SK-N-SH (cell line): Measurements from ENCODE around the gene EZH1. TPM values are rescaled to one million over a fixed set of nuclear protein-coding genes. Genes with fewer than 3 reads are reported as not detected.

ENCODE experiments used
- CTCF ChIA-PET: fragments of 300-600, 350-600 bp; formaldehyde crosslinking; extraction: SDS; loops from one replicate; lab custom pipeline; 2021; lab: Yijun Ruan, JAX
- POLR2A ChIA-PET: fragments of 350-600 bp; sonication (Branson Sonifier 250); formaldehyde crosslinking; extraction: SDS; loops from one replicate; lab custom pipeline; 2020; ENCODE audit warnings: antibody characterized with exemption, inconsistent platforms; lab: Yijun Ruan, JAX
- DNase-seq: peaks from one replicate; pipeline ENCODE4 v3.0.0; 2012
- H2AFZ ChIP-seq: fragments of 200-600 bp; sonication (generic); 2 replicates; pipeline ENCODE4 v1.8.1; 2016; ENCODE audit warnings: antibody characterized with exemption, mild to moderate bottlenecking, low read depth
- H3F3A ChIP-seq: fragments of 200-600 bp; sonication (generic); replicated peaks from 2 replicates; pipeline ENCODE3; 2016; ENCODE audit warnings: antibody characterized with exemption, mild to moderate bottlenecking; ENCODE audit not compliant: insufficient read depth
- H3K27ac ChIP-seq, 2 experiments: fragments of 200-500 bp in 1 of 2; fragments of 200-600 bp in 1 of 2; sonication (Bioruptor generic) in 1 of 2; sonication (generic), shearing (Covaris generic) in 1 of 2; 2 replicates each; pipeline versions ENCODE4 v1.5.1 to v1.6.1; 2014 to 2016; ENCODE audit warnings: low read depth in 2 of 2, inconsistent platforms in 1 of 2, low read length in 1 of 2, mild to moderate bottlenecking in 1 of 2, mixed read lengths in 1 of 2
- H3K27me3 ChIP-seq: fragments of 200-600 bp; sonication (generic), shearing (Covaris generic); 2 replicates; pipeline ENCODE4 v1.6.1; 2016; ENCODE audit warnings: mixed run types; ENCODE audit not compliant: insufficient read depth
- H3K36me3 ChIP-seq, 2 experiments: fragments of 200-500 bp in 1 of 2; fragments of 200-600 bp in 1 of 2; sonication (Bioruptor generic) in 1 of 2; sonication (generic) in 1 of 2; replicated peaks in 1 of 2; 2 replicates each; pipeline versions ENCODE3 to v1.5.1; 2014 to 2016; ENCODE audit warnings: low read length in 1 of 2, mild to moderate bottlenecking in 1 of 2; ENCODE audit not compliant: insufficient read depth in 2 of 2, control insufficient read depth in 1 of 2
- H3K4me1 ChIP-seq, 2 experiments: fragments of 200-500 bp in 1 of 2; fragments of 200-600 bp in 1 of 2; sonication (Bioruptor generic) in 1 of 2; sonication (generic), shearing (Covaris generic) in 1 of 2; 2 replicates each; pipeline versions ENCODE4 v1.5.1 to v1.6.1; 2014 to 2016; ENCODE audit warnings: low read depth in 1 of 2, low read length in 1 of 2, mixed run types in 1 of 2; ENCODE audit not compliant: insufficient read depth in 2 of 2, control insufficient read depth in 1 of 2
- H3K4me2 ChIP-seq: fragments of 200-600 bp; sonication (generic), shearing (Covaris generic); 2 replicates; pipeline ENCODE4 v1.6.1; 2017; ENCODE audit warnings: mixed run types
- H3K4me3 ChIP-seq, 2 experiments: fragments of 200-500 bp in 1 of 2; fragments of 200-600 bp in 1 of 2; sonication (Bioruptor generic) in 1 of 2; sonication (generic), shearing (Covaris generic) in 1 of 2; 2 replicates each; pipeline versions ENCODE4 v1.5.1 to v1.8.1; 2014 to 2016; ENCODE audit warnings: low read depth in 2 of 2, inconsistent platforms in 1 of 2, low read length in 1 of 2, mild to moderate bottlenecking in 1 of 2, mixed read lengths in 1 of 2, moderate library complexity in 1 of 2
- H3K79me2 ChIP-seq: fragments of 200-600 bp; sonication (generic); 2 replicates; pipeline ENCODE4 v1.8.1; 2017; ENCODE audit warnings: mild to moderate bottlenecking; ENCODE audit not compliant: insufficient read depth
- H3K9ac ChIP-seq: fragments of 200-600 bp; sonication (generic); 2 replicates; pipeline ENCODE4 v1.6.1; 2017; ENCODE audit warnings: mixed run types
- H3K9me2 ChIP-seq: fragments of 200-600 bp; sonication (generic); 2 replicates; pipeline ENCODE4 v1.6.1; 2017; ENCODE audit warnings: mixed run types
- H3K9me3 ChIP-seq: fragments of 200-600 bp; sonication (generic); 2 replicates; pipeline ENCODE4 v1.6.1; 2017; ENCODE audit warnings: mixed run types, mild to moderate bottlenecking, moderate library complexity
- H4K20me1 ChIP-seq: fragments of 200-600 bp; sonication (generic); 2 replicates; pipeline ENCODE4 v1.6.1; 2017; ENCODE audit warnings: mild to moderate bottlenecking, mixed run types; ENCODE audit not compliant: insufficient read depth
- CHD2 ChIP-seq: fragments of 150-350 bp; IDR thresholded peaks from 2 replicates; pipeline ENCODE4 v1.6.1; 2018; ENCODE audit warnings: low read length; ENCODE audit not compliant: partially characterized antibody
- ELF1 ChIP-seq: IDR thresholded peaks from 2 replicates; pipeline ENCODE4 v1.4.0; 2012
- FOSL2 ChIP-seq: IDR thresholded peaks from 2 replicates; pipeline ENCODE4 v1.4.0; 2012; ENCODE audit warnings: low read depth, mild to moderate bottlenecking, moderate library complexity, borderline replicate concordance
- FOXJ3 ChIP-seq: sonication (generic); formaldehyde crosslinking; IDR thresholded peaks from 2 replicates; pipeline ENCODE4 v1.5.1; 2020; ENCODE audit warnings: mild to moderate bottlenecking, missing genetic modification reagents
- FOXM1 ChIP-seq: IDR thresholded peaks from 2 replicates; pipeline ENCODE4 v1.4.0; 2012; ENCODE audit warnings: low read depth, mild to moderate bottlenecking
- MXI1 ChIP-seq: IDR thresholded peaks from 2 replicates; pipeline ENCODE4 v1.6.1; 2012; ENCODE audit warnings: mild to moderate bottlenecking, low read depth, low read length, improper control_type of control experiment
- NFIC ChIP-seq: IDR thresholded peaks from 2 replicates; pipeline ENCODE4 v1.4.0; 2012; ENCODE audit warnings: borderline replicate concordance
- RAD21 ChIP-seq: IDR thresholded peaks from 2 replicates; pipeline ENCODE4 v1.6.1; 2012; ENCODE audit warnings: mild to moderate bottlenecking, low read length
- RFX5 ChIP-seq: IDR thresholded peaks from 2 replicates; pipeline ENCODE4 v1.6.1; 2012; ENCODE audit warnings: mild to moderate bottlenecking, improper control_type of control experiment, low read length
- RXRA ChIP-seq: IDR thresholded peaks from 2 replicates; pipeline ENCODE4 v1.4.0; 2012; ENCODE audit warnings: low read depth, mild to moderate bottlenecking, borderline replicate concordance
- TCF12 ChIP-seq: IDR thresholded peaks from 2 replicates; pipeline ENCODE4 v1.4.0; 2012
- TEAD4 ChIP-seq: IDR thresholded peaks from 2 replicates; pipeline ENCODE4 v1.4.0; 2012; ENCODE audit warnings: mild to moderate bottlenecking, borderline replicate concordance; ENCODE audit not compliant: insufficient read depth
- WGBS: methylation state at CpG from one replicate; pipeline ENCODE4 v1.1.6; 2017; ENCODE audit warnings: low lambda C conversion rate; 5-methylcytosine and 5-hydroxymethylcytosine counted together
- polyA plus RNA-seq, 3 experiments: library from polyadenylated mRNA; depleted of rRNA; stranded (reverse); fragments of >200 nt; gene quantifications; 2 replicates each; pipeline ENCODE4 v1.2.3, GENCODE V29; 2012
- TF ChIP-seq, protein P1 (sequence below): fragments of 150-350 bp; IDR thresholded peaks from 2 replicates; pipeline ENCODE4 v1.6.1; 2017; ENCODE audit warnings: antibody characterized with exemption, low read length, low read depth, borderline replicate concordance
- TF ChIP-seq, protein P2 (sequence below): IDR thresholded peaks from 2 replicates; pipeline ENCODE4 v1.4.0; 2012; ENCODE audit warnings: low read depth
- TF ChIP-seq, protein P3 (sequence below): IDR thresholded peaks from 2 replicates; pipeline ENCODE4 v1.4.0; 2012; ENCODE audit warnings: low read depth, borderline replicate concordance
- TF ChIP-seq, protein P4 (sequence below): IDR thresholded peaks from 2 replicates; pipeline ENCODE4 v1.6.1; 2012; ENCODE audit warnings: mild to moderate bottlenecking, low read depth, low read length, moderate library complexity

The EZH1 gene
- polyA plus RNA-seq, 1 of the 3 experiments (the other 2 are of a cell fraction): 28.6 TPM

DNA sequence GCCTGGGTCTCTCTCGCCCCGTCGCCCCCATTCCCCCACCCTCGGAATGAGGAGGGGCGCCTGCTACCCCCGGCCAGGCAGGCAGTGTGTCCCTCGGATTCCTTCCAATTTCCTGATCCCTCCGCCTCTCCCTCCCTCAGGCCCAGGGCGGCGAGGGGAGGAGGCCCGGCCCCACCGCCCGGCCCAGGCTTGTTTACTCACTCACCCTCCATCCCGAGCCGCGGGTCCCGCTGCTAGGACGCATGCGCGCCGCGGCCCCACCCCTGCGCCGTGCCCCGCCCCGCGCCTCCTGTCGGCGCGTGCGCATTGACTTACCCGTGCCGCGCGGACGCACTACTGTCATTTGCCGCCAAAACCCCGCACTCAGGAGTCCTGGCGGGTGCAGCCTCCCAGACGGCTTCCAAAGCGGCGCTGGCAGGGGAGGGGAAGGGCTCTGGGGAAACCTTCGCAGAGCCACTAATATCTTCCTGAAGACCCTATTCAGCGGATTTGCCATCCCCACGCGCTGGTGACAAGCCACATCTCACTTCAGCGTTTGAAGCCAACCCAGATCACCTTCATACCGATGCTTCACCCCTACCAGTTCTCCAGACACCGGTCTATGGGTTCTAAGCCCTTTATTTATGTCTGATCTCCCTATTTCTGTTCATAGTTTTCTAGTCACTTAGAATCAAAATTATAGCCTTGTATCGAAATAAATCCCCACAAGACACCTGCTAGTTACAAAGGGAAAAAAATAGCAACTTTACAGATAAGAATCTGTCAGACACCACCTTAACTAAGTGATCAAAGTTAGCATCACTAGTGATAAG is at the start of gene EZH1 (continued):
- peak; percentile 54; the same call in 1 of the 2 replicates for TF ChIP-seq MXI1
- no peak for TF ChIP-seq RXRA
- no peak for TF ChIP-seq TCF12
- TF ChIP-seq FOXJ3 (CRISPR knock-in tag): no peak
- TF ChIP-seq, all 33 proteins: peak for 5

DNA sequence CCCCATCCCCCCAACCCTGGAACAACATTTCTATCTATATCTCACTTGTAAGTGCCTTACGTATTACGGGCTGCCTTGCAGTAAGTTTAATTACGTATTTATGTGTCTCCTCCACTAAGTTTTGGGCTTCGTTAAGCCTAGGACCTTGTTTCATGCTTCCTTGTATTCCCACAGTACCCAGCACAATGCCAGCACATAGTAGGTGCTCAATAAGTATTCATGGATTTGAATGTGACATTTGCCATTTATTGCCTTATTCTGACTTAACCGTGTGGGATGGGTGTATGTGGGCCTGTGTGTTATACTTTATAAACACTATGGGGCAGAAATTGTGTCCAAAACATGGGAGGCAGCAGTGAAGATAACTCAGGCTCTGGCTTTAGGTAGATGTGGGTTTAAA is 47.7 kb upstream of the EZH1 start:
- ChIA-PET POLR2A (no interaction called here), CTCF (interaction anchor here (3.0 kb wide), 1 partner anchor 29 kb away, joined by 7 read pairs; no protein-coding TSS in a partner anchor)
- Histone ChIP-seq H3K4me2 (no peak overlapping the region), H4K20me1 (no peaks in the 10 kb centered on the region), H3K79me2 (peaks cover 10% of the 10 kb centered on the region; the same call in 1 of the 2 replicates), H2AFZ (no peak overlapping the region), H3K4me3 (no peak overlapping the region), H3K9me3 (no peaks in the 10 kb centered on the region), H3K9ac (no peak overlapping the region), H3K27me3 (no peaks in the 10 kb centered on the region), H3F3A (peaks cover 24% of the 10 kb centered on the region), H3K4me1 (peaks cover 3 to 6% of the 10 kb centered on the region in 2 experiments; a peak in 1 of 4 replicates), H3K27ac (no peak overlapping the region), H3K36me3 (peaks cover 2 to 12% of the 10 kb centered on the region in 2 experiments), H3K9me2 (no peaks in the 10 kb centered on the region)
- TF ChIP-seq, protein P1, sequence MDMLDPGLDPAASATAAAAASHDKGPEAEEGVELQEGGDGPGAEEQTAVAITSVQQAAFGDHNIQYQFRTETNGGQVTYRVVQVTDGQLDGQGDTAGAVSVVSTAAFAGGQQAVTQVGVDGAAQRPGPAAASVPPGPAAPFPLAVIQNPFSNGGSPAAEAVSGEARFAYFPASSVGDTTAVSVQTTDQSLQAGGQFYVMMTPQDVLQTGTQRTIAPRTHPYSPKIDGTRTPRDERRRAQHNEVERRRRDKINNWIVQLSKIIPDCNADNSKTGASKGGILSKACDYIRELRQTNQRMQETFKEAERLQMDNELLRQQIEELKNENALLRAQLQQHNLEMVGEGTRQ: no peak
- no peak for TF ChIP-seq MXI1
- no peak for TF ChIP-seq NFIC
- no peak for TF ChIP-seq FOSL2
- TF ChIP-seq RFX5: no peak
- TF ChIP-seq ELF1: no peak
- DNase-seq: no peak
- 72% methylated on average over 5 of the region's 5 CpGs for WGBS

DNA sequence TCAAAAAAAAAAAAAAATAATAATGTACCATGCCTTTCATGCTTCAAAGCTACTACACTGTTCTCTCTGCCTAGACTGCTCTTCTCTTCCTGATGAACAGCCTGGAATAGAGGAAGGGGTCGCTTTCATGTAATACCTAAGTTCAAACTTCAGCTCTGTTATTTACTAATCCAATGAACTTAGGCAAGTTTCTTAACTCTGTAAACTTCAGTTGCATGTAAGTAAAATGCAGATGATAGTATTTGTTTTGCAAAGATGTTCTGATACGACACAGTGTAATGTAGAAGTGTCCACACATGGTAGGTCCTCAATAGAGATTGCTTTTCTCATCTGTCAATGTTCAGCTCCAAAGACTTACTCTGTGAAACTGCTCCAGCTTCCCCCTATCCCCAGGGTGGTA is 47.1 kb upstream of the EZH1 start:
- Histone ChIP-seq H2AFZ (no peak overlapping the region), H4K20me1 (no peaks in the 10 kb centered on the region), H3K79me2 (peaks cover 4% of the 10 kb centered on the region; the same call in 1 of the 2 replicates), H3K4me1 (peaks cover 0 to 2% of the 10 kb centered on the region in 2 experiments; a peak in 1 of 4 replicates), H3F3A (peaks cover 24% of the 10 kb centered on the region), H3K27me3 (no peaks in the 10 kb centered on the region), H3K27ac (no peak overlapping the region), H3K36me3 (peaks cover 2 to 13% of the 10 kb centered on the region in 2 experiments), H3K9me3 (no peaks in the 10 kb centered on the region), H3K4me3 (no peak overlapping the region), H3K9ac (no peak overlapping the region), H3K9me2 (no peaks in the 10 kb centered on the region), H3K4me2 (no peak overlapping the region)
- 67% methylated on average over 2 of the region's 2 CpGs for whole genome bisulfite sequencing
- no peak for DNase-seq
- POLR2A ChIA-PET: no interaction called here
- CTCF ChIA-PET: interaction anchor here (3.0 kb wide), 1 partner anchor 28 kb away, joined by 7 read pairs; no protein-coding TSS in a partner anchor
- TF ChIP-seq FOXM1 (no peak), RAD21 (no peak), TEAD4 (no peak), FOXJ3 (CRISPR knock-in tag) (no peak), TCF12 (no peak), CHD2 (no peak), FOSL2 (no peak)
- TF ChIP-seq, protein P2, sequence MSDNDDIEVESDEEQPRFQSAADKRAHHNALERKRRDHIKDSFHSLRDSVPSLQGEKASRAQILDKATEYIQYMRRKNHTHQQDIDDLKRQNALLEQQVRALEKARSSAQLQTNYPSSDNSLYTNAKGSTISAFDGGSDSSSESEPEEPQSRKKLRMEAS: no peak
- TF ChIP-seq, protein P3, sequence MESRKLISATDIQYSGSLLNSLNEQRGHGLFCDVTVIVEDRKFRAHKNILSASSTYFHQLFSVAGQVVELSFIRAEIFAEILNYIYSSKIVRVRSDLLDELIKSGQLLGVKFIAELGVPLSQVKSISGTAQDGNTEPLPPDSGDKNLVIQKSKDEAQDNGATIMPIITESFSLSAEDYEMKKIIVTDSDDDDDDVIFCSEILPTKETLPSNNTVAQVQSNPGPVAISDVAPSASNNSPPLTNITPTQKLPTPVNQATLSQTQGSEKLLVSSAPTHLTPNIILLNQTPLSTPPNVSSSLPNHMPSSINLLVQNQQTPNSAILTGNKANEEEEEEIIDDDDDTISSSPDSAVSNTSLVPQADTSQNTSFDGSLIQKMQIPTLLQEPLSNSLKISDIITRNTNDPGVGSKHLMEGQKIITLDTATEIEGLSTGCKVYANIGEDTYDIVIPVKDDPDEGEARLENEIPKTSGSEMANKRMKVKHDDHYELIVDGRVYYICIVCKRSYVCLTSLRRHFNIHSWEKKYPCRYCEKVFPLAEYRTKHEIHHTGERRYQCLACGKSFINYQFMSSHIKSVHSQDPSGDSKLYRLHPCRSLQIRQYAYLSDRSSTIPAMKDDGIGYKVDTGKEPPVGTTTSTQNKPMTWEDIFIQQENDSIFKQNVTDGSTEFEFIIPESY: no peak
- TF ChIP-seq, protein P4, sequence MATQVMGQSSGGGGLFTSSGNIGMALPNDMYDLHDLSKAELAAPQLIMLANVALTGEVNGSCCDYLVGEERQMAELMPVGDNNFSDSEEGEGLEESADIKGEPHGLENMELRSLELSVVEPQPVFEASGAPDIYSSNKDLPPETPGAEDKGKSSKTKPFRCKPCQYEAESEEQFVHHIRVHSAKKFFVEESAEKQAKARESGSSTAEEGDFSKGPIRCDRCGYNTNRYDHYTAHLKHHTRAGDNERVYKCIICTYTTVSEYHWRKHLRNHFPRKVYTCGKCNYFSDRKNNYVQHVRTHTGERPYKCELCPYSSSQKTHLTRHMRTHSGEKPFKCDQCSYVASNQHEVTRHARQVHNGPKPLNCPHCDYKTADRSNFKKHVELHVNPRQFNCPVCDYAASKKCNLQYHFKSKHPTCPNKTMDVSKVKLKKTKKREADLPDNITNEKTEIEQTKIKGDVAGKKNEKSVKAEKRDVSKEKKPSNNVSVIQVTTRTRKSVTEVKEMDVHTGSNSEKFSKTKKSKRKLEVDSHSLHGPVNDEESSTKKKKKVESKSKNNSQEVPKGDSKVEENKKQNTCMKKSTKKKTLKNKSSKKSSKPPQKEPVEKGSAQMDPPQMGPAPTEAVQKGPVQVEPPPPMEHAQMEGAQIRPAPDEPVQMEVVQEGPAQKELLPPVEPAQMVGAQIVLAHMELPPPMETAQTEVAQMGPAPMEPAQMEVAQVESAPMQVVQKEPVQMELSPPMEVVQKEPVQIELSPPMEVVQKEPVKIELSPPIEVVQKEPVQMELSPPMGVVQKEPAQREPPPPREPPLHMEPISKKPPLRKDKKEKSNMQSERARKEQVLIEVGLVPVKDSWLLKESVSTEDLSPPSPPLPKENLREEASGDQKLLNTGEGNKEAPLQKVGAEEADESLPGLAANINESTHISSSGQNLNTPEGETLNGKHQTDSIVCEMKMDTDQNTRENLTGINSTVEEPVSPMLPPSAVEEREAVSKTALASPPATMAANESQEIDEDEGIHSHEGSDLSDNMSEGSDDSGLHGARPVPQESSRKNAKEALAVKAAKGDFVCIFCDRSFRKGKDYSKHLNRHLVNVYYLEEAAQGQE: no peak
